ENCODE results near the gene TMC1.

DNA sequence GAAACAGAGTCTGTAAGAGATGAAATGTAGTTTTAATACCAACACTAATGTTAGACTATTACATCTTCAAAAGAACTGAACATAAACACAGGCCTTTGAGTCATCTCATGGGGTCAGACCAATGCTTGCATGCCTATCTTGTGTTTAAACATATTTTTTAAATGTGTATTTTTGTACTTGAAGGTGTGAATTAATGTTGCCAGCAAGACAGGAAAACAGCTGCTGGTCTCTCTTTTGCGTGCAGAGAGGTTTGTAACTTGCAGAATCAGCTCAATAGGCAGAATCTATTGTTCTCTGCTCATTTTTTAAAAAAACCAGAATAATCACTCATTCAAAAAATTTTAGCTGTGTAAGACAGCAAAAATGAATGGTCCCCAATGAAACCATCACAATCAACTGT lies 251.3 kb downstream of the TMC1 start:
- TF ChIP-seq CTCF (conservative IDR thresholded peaks at IDR 0.05) (no peak), ZFX (IDR thresholded peaks at IDR 0.05) (no peak)
